ENCODE data around the gene ADAM19. TPM values are rescaled to one million over a fixed set of nuclear protein-coding genes. Genes with fewer than 3 reads are reported as not detected.

Gene ADAM19
- total RNA-seq, 3 donors from 2014 or later = 1.9 to 3.6 (median 3.5) TPM

GRCh38 chr5:157568222-157568621 lies 7.4 kb downstream of the ADAM19 start:
- Histone ChIP-seq H3K27ac (no peak overlapping the region), H3K4me1 (no peaks in the 10 kb centered on the region), H3K27me3 (no peaks in the 10 kb centered on the region), H3K4me3 (no peak overlapping the region), H3K9me3 (no peaks in the 10 kb centered on the region), H3K36me3 (no peaks in the 10 kb centered on the region)
- DNase-seq (ENCODE audit: low spot score in 2 of 2) = no peak
- TF ChIP-seq POLR2AphosphoS5 (IDR thresholded peaks at IDR 0.05) (no peak), CTCF (IDR thresholded peaks at IDR 0.05) (no peak), POLR2A (IDR thresholded peaks at IDR 0.05) (no peak)
- intact Hi-C loops (cut with DNase I; ENCODE audit: low total_unique reads) = no loop called here

GRCh38 chr5:157566902-157567489 lies 8.6 kb downstream of the ADAM19 start:
- H3K36me3 ChIP-seq = no peaks in the 10 kb centered on the region
- no peaks in the 10 kb centered on the region for H3K27me3 ChIP-seq
- intact Hi-C loops (cut with DNase I; ENCODE audit: low total_unique reads) = no loop called here
- H3K4me3 ChIP-seq = no peak overlapping the region
- no peak overlapping the region for H3K27ac ChIP-seq
- TF ChIP-seq CTCF (IDR thresholded peaks at IDR 0.05) = no peak
- no peak for TF ChIP-seq POLR2A (IDR thresholded peaks at IDR 0.05)
- TF ChIP-seq POLR2AphosphoS5 (IDR thresholded peaks at IDR 0.05) = no peak
- DNase-seq (ENCODE audit: low spot score in 2 of 2) = no peak
- no peaks in the 10 kb centered on the region for H3K9me3 ChIP-seq
- H3K4me1 ChIP-seq = no peaks in the 10 kb centered on the region

- no peaks in the 10 kb centered on the region for H3K36me3 ChIP-seq
- H3K4me3 ChIP-seq = no peak overlapping the region
- H3K4me1 ChIP-seq = no peaks in the 10 kb centered on the region
- TF ChIP-seq POLR2AphosphoS5 (IDR thresholded peaks at IDR 0.05) (no peak), CTCF (IDR thresholded peaks at IDR 0.05) (no peak), POLR2A (IDR thresholded peaks at IDR 0.05) (no peak)
- intact Hi-C loops (cut with DNase I; ENCODE audit: low total_unique reads) = no loop called here
- peak overlapping the region in 1 of 2 donors; percentile 4 for H3K27ac ChIP-seq
- H3K27me3 ChIP-seq = no peaks in the 10 kb centered on the region
- DNase-seq (ENCODE audit: low spot score in 2 of 2) = no peak
- H3K9me3 ChIP-seq = no peaks in the 10 kb centered on the region
Observed at GRCh38 chr5:157563929-157564716, 11.5 kb downstream of the ADAM19 start.

- intact Hi-C loops (cut with DNase I; ENCODE audit: low total_unique reads) = no loop called here
- DNase-seq (ENCODE audit: low spot score in 2 of 2) = no peak
- Histone ChIP-seq H3K4me3 (no peak overlapping the region), H3K27ac (peak overlapping the region in 1 of 2 donors; percentile 4), H3K9me3 (no peaks in the 10 kb centered on the region), H3K27me3 (no peaks in the 10 kb centered on the region), H3K4me1 (no peaks in the 10 kb centered on the region), H3K36me3 (no peaks in the 10 kb centered on the region)
- TF ChIP-seq POLR2AphosphoS5 (IDR thresholded peaks at IDR 0.05) (no peak), CTCF (IDR thresholded peaks at IDR 0.05) (no peak), POLR2A (IDR thresholded peaks at IDR 0.05) (no peak)
Observed at GRCh38 chr5:157563373-157563928, 12.1 kb downstream of the ADAM19 start.

- Histone ChIP-seq H3K27me3 (no peaks in the 10 kb centered on the region), H3K36me3 (no peaks in the 10 kb centered on the region), H3K27ac (peak overlapping the region in 1 of 2 donors; percentile 4), H3K9me3 (no peaks in the 10 kb centered on the region), H3K4me3 (no peak overlapping the region), H3K4me1 (no peaks in the 10 kb centered on the region)
- TF ChIP-seq POLR2AphosphoS5 (IDR thresholded peaks at IDR 0.05) = no peak
- TF ChIP-seq POLR2A (IDR thresholded peaks at IDR 0.05) = no peak
- TF ChIP-seq CTCF (IDR thresholded peaks at IDR 0.05) = no peak
- DNase-seq (ENCODE audit: low spot score in 2 of 2) = no peak
- intact Hi-C loops (cut with DNase I; ENCODE audit: low total_unique reads) = no loop called here
Observed at GRCh38 chr5:157562111-157562581, 13.4 kb downstream of the ADAM19 start.

Measured in breast epithelium (tissue), 4 donors.